Measurements from ENCODE around the gene MYO1B. TPM values are rescaled to one million over a fixed set of nuclear protein-coding genes. Genes with fewer than 3 reads are reported as not detected.

The MYO1B gene
- total and polyA plus RNA-seq, 4 donors = 46.0 to 286 (median 88.1) TPM

- H3K27me3 ChIP-seq (ENCODE audit: control insufficient read depth in 3 of 3, insufficient read depth in 3 of 3, low read length in 2 of 3) = no peaks in the 10 kb centered on the region
- DNase-seq (no peak), ATAC-seq (ENCODE audit: insufficient read depth, low FRiP score) (peak; percentile 17)
- H3K36me3 ChIP-seq (ENCODE audit: control insufficient read depth in 4 of 4, insufficient read depth in 4 of 4, low read length in 4 of 4) = no peaks in the 10 kb centered on the region
- no peak overlapping the region for H3K9ac ChIP-seq (ENCODE audit: insufficient read depth in 1 of 2, low read length in 2 of 2)
- 73 to 76% methylated on average over 2 of the region's 2 CpGs for WGBS, 2 donors
- TF ChIP-seq CTCF (IDR thresholded peaks at IDR 0.05; ENCODE audit: control extremely low read depth, extremely low read depth) = no peak
- peaks cover 5 to 33% (median 17%) of the 10 kb centered on the region in 5 donors for H3K4me1 ChIP-seq (ENCODE audit: control insufficient read depth in 5 of 5, insufficient read depth in 5 of 5, low read length in 5 of 5)
- H3K4me3 ChIP-seq = no peak overlapping the region
- no peak overlapping the region for H3K27ac ChIP-seq (ENCODE audit: low read depth in 1 of 2, low read length in 1 of 2)
- peaks cover 0 to 3% (median 0%) of the 10 kb centered on the region in 4 donors for H3K9me3 ChIP-seq (ENCODE audit: control insufficient read depth in 4 of 4, insufficient read depth in 3 of 4, low read length in 3 of 4)
These were observed 74.0 kb downstream of the MYO1B start for GRCh38 chr2:191319186-191319585.

GRCh38 chr2:191320881-191321280, 75.7 kb downstream of the MYO1B start:
- H3K27me3 ChIP-seq (ENCODE audit: control insufficient read depth in 3 of 3, insufficient read depth in 3 of 3, low read length in 2 of 3) = no peaks in the 10 kb centered on the region
- peak overlapping the region in 1 of 2 donors; percentile 23 for H3K27ac ChIP-seq (ENCODE audit: low read depth in 1 of 2, low read length in 1 of 2)
- DNase-seq (no peak), ATAC-seq (ENCODE audit: insufficient read depth, low FRiP score) (no peak)
- no peak overlapping the region for H3K9ac ChIP-seq (ENCODE audit: insufficient read depth in 1 of 2, low read length in 2 of 2)
- TF ChIP-seq CTCF (IDR thresholded peaks at IDR 0.05; ENCODE audit: control extremely low read depth, extremely low read depth) = no peak
- H3K4me3 ChIP-seq = no peak overlapping the region
- H3K4me1 ChIP-seq (ENCODE audit: control insufficient read depth in 5 of 5, insufficient read depth in 5 of 5, low read length in 5 of 5) = peaks cover 5 to 33% (median 17%) of the 10 kb centered on the region in 5 donors
- H3K9me3 ChIP-seq (ENCODE audit: control insufficient read depth in 4 of 4, insufficient read depth in 3 of 4, low read length in 3 of 4) = peaks cover 0 to 3% (median 0%) of the 10 kb centered on the region in 4 donors
- H3K36me3 ChIP-seq (ENCODE audit: control insufficient read depth in 4 of 4, insufficient read depth in 4 of 4, low read length in 4 of 4) = no peaks in the 10 kb centered on the region
- WGBS, 2 donors = 83 to 91% methylated on average over 1 of the region's 1 CpG

- H3K36me3 ChIP-seq (ENCODE audit: control insufficient read depth in 4 of 4, insufficient read depth in 4 of 4, low read length in 4 of 4) = no peaks in the 10 kb centered on the region
- peaks cover 5 to 33% (median 17%) of the 10 kb centered on the region in 5 donors for H3K4me1 ChIP-seq (ENCODE audit: control insufficient read depth in 5 of 5, insufficient read depth in 5 of 5, low read length in 5 of 5)
- no peak overlapping the region for H3K4me3 ChIP-seq
- no peak for DNase-seq
- peak overlapping the region; percentile 33 to 40 for H3K27ac ChIP-seq (ENCODE audit: low read depth in 1 of 2, low read length in 1 of 2)
- TF ChIP-seq CTCF (IDR thresholded peaks at IDR 0.05; ENCODE audit: control extremely low read depth, extremely low read depth) = no peak
- no peak for ATAC-seq (ENCODE audit: insufficient read depth, low FRiP score)
- H3K27me3 ChIP-seq (ENCODE audit: control insufficient read depth in 3 of 3, insufficient read depth in 3 of 3, low read length in 2 of 3) = no peaks in the 10 kb centered on the region
- H3K9me3 ChIP-seq (ENCODE audit: control insufficient read depth in 4 of 4, insufficient read depth in 3 of 4, low read length in 3 of 4) = peaks cover 0 to 3% (median 0%) of the 10 kb centered on the region in 4 donors
- H3K9ac ChIP-seq (ENCODE audit: insufficient read depth in 1 of 2, low read length in 2 of 2) = no peak overlapping the region
- WGBS, 2 donors = 25 to 43% methylated on average over 4 of the region's 4 CpGs
These were observed 76.9 kb downstream of the MYO1B start for GRCh38 chr2:191321861-191322662.
